SKM-1 (cell line): ENCODE measurements around the gene PGC.
"Not testable (repeated sequence)": the region's sequence is repeated elsewhere in the genome, so short reads cannot be mapped to it uniquely, and the experiment has no call there.

Experiments
- DNase-seq: peaks from one replicate; lab custom pipeline; 2025; ENCODE audit not compliant: unreplicated experiment; lab: John Stamatoyannopoulos, UW

PGC gene

GRCh38 chr6:41777551-41778285 is 30.5 kb upstream of the PGC start:
- no peak for DNase-seq

- DNase-seq, result no peak
Observed at GRCh38 chr6:41775293-41775882, 28.2 kb upstream of the PGC start.

- no peak for DNase-seq
Observed at GRCh38 chr6:41774841-41775240, 27.6 kb upstream of the PGC start.

GRCh38 chr6:41771058-41771983 is 24.1 kb upstream of the PGC start:
- no peak for DNase-seq

DNA sequence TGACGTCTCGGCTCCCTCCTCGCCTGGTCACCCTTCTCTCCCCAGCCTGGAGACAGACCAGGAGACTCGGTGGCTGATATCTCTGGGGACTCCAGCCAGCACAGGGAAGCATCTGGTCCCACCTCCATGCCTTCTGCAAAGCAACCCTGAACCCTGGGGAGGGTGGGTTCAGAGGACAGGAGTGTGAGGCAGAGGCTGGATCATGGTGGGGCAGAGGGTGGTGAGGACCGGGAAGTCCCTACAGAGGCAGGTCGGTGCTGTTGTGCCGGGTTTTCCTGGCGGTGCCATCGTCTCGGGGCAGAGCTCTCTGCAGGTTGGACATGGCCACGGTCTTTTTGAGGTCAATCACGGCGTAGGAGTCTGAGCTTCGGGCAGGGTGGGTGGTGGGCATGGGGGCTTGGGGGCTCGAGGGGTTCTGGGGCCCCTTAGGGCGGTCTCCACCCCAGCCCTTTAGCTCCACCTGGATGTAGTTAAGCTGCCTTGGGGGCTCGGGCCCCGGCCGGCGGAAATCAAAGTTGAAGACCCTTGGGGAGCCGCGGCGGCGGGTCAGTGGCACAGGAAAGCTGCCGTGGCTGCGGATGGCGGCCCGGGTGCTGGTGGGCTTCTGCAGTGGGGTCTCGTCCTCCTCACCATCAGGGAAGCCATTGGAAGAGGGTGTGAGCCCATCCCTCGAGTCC is 23.3 kb upstream of the PGC start:
- DNase-seq, result no peak

GRCh38 chr6:41769376-41769775 is 22.2 kb upstream of the PGC start:
- DNase-seq, result no peak

GRCh38 chr6:41768545-41769308 is 21.5 kb upstream of the PGC start:
- DNase-seq, result no peak

DNA sequence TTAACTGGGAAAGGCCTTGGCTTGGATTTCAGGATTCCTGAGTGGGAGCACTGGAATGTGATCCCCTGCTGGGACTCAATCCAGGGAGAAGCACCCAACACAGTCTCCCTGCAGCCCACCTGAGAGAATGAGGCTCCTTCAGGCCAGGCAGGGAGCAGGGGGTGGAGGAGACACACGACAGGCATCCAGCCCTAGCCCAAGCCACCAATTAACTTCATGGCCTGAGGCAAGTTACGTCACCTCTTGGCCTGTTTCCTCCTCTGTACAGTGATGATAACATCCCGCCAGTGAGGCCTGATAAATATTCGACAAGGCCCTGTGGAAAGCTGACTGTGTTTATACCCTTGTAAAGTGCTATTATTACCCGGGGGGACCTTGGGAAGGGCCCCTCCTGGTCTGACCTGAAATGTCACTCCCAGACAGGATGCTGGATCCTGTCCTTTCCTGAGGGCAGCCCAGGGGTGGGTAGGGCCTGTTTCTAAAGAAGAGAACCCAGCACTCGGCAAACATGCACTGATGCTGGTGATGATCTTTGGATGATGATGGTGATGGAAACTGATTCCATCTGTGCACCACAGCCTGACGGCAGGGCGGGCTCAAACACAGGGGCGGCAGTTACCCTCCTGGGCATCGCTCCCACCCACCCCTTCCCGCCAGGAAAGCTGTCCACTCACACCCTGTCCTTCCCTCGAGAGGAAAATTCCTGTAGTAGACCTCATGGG is 20.1 kb upstream of the PGC start:
- DNase-seq, result no peak

DNA sequence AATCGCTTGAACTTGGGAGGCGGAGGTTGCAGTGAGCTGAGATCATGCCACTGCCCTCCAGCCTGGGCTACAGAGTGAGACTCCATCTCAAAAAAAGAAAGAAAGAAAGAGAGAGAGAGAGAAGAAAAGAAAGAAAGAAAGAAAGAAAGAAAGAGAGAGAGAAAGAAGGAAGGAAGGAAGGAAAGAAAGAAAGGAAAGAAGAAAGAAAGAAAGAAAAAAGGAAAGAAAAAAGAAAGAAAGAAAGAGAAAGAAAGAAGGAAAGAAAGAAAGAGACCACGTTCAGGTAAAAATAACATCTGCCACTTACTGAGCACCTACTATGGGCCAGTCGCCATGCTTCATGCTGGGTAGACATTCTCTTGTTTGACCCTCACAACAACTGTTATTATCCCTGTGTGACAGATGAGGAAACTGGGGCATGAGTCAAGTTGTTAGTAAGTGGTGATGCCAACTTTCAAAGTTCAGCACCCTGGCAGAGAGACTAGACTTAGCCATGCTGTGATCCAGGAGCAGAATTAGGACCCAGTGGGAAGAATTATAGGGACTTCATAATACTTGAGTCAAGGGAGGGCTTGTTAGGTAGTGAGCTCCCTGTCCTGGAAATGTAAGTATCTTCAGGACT is 19.0 kb upstream of the PGC start:
- DNase-seq, result not testable (repeated sequence)

- DNase-seq, result no peak
Observed at GRCh38 chr6:41763470-41763869, 16.3 kb upstream of the PGC start.

- no peak for DNase-seq
Observed at GRCh38 chr6:41759905-41760579, 12.8 kb upstream of the PGC start.

- no peak for DNase-seq
Observed at GRCh38 chr6:41759106-41759904, 12.1 kb upstream of the PGC start.

- no peak for DNase-seq
Observed at GRCh38 chr6:41758641-41759035, 11.4 kb upstream of the PGC start.

GRCh38 chr6:41757931-41758640 is 10.9 kb upstream of the PGC start:
- DNase-seq, result no peak

GRCh38 chr6:41757271-41757670 is 10.1 kb upstream of the PGC start:
- no peak for DNase-seq

- no peak for DNase-seq
Observed at GRCh38 chr6:41756354-41756753, 9.2 kb upstream of the PGC start.

- DNase-seq, result no peak
Observed at GRCh38 chr6:41755895-41756294, 8.7 kb upstream of the PGC start.
